ENCODE measurements around the gene C8B. TPM values are rescaled to one million over a fixed set of nuclear protein-coding genes. Genes with fewer than 3 reads are reported as not detected.

C8B gene
- polyA plus RNA-seq, 4 donors, result 0.22 to 1.4 TPM; not detected in 2

GRCh38 chr1:56973923-56974742 is 8.3 kb upstream of the C8B start:
- DNase-seq (ENCODE audit: low read depth in 4 of 4, low spot score in 2 of 4), result no peak

GRCh38 chr1:56972976-56973375 is 7.2 kb upstream of the C8B start:
- no peak for DNase-seq (ENCODE audit: low read depth in 4 of 4, low spot score in 2 of 4)

GRCh38 chr1:56970280-56970679 is 4.5 kb upstream of the C8B start:
- no peak for DNase-seq (ENCODE audit: low read depth in 4 of 4, low spot score in 2 of 4)

GRCh38 chr1:56968878-56969495 is 3.2 kb upstream of the C8B start:
- DNase-seq (ENCODE audit: low read depth in 4 of 4, low spot score in 2 of 4), result no peak

- no peak for DNase-seq (ENCODE audit: low read depth in 4 of 4, low spot score in 2 of 4)
Measured at GRCh38 chr1:56967900-56968832, 2.4 kb upstream of the C8B start.

- no peak for DNase-seq (ENCODE audit: low read depth in 4 of 4, low spot score in 2 of 4)
Measured at GRCh38 chr1:56967355-56967754, 1.5 kb upstream of the C8B start.

- DNase-seq (ENCODE audit: low read depth in 4 of 4, low spot score in 2 of 4), result no peak
Measured at GRCh38 chr1:56966698-56966999, 834 bp upstream of the C8B start.

GRCh38 chr1:56965191-56965590 is 624 bp downstream of the C8B start:
- no peak for DNase-seq (ENCODE audit: low read depth in 4 of 4, low spot score in 2 of 4)

- no peak for DNase-seq (ENCODE audit: low read depth in 4 of 4, low spot score in 2 of 4)
Measured at GRCh38 chr1:56964349-56965017, 1.3 kb downstream of the C8B start.

GRCh38 chr1:56963667-56964066 is 2.1 kb downstream of the C8B start:
- DNase-seq (ENCODE audit: low read depth in 4 of 4, low spot score in 2 of 4), result no peak

GRCh38 chr1:56961426-56961825 is 4.4 kb downstream of the C8B start:
- DNase-seq (ENCODE audit: low read depth in 4 of 4, low spot score in 2 of 4), result no peak

GRCh38 chr1:56958526-56958925 is 7.3 kb downstream of the C8B start:
- no peak for DNase-seq (ENCODE audit: low read depth in 4 of 4, low spot score in 2 of 4)

GRCh38 chr1:56957931-56958330 is 7.9 kb downstream of the C8B start:
- no peak for DNase-seq (ENCODE audit: low read depth in 4 of 4, low spot score in 2 of 4)

- DNase-seq (ENCODE audit: low read depth in 4 of 4, low spot score in 2 of 4), result no peak
Measured at GRCh38 chr1:56954664-56955063, 11.2 kb downstream of the C8B start.

- no peak for DNase-seq (ENCODE audit: low read depth in 4 of 4, low spot score in 2 of 4)
Measured at GRCh38 chr1:56953386-56953785, 12.4 kb downstream of the C8B start.

- no peak for DNase-seq (ENCODE audit: low read depth in 4 of 4, low spot score in 2 of 4)
Measured at GRCh38 chr1:56952501-56952900, 13.3 kb downstream of the C8B start.

- DNase-seq (ENCODE audit: low read depth in 4 of 4, low spot score in 2 of 4), result no peak
Measured at GRCh38 chr1:56948403-56949023, 17.3 kb downstream of the C8B start.

- DNase-seq (ENCODE audit: low read depth in 4 of 4, low spot score in 2 of 4), result no peak
Measured at GRCh38 chr1:56940039-56940438, 25.8 kb downstream of the C8B start.

GRCh38 chr1:56939209-56939608 is 26.6 kb downstream of the C8B start:
- DNase-seq (ENCODE audit: low read depth in 4 of 4, low spot score in 2 of 4), result no peak

GRCh38 chr1:56938646-56939045 is 27.2 kb downstream of the C8B start:
- no peak for DNase-seq (ENCODE audit: low read depth in 4 of 4, low spot score in 2 of 4)
